GM23338 (cell line): Measurements from ENCODE around the gene TENM4. TPM values are rescaled to one million over a fixed set of nuclear protein-coding genes. Genes with fewer than 3 reads are reported as not detected.

Source experiments
- ATAC-seq: fragments of 200-7000 bp; cut with Tn5 transposase; 3 replicates; pipeline ENCODE4 v1.9.1; 2020
- DNase-seq: peaks from one replicate; pipeline ENCODE4 v3.0.0-alpha.2; 2015; ENCODE audit warnings: low spot score
- H2AFZ ChIP-seq: fragments of 200-600 bp; sonication (generic); 2 replicates; pipeline ENCODE4 v1.8.0; 2016; ENCODE audit warnings: antibody characterized with exemption, mild to moderate bottlenecking, moderate library complexity
- H3F3A ChIP-seq: fragments of 200-600 bp; sonication (generic); replicated peaks from 2 replicates; pipeline ENCODE4 v1.8.0; 2017; ENCODE audit warnings: antibody characterized with exemption, mixed run types, low read depth
- H3K27ac ChIP-seq: fragments of 200-600 bp; sonication (generic); 2 replicates; pipeline ENCODE4 v1.6.1; 2016; ENCODE audit warnings: low read depth
- H3K27me3 ChIP-seq: fragments of 200-600 bp; sonication (generic); 2 replicates; pipeline ENCODE4 v1.8.0; 2016; ENCODE audit warnings: mild to moderate bottlenecking, mixed run types, moderate library complexity; ENCODE audit not compliant: insufficient read depth
- H3K36me3 ChIP-seq: fragments of 200-600 bp; sonication (generic); 2 replicates; pipeline ENCODE4 v1.8.0; 2016; ENCODE audit warnings: mild to moderate bottlenecking; ENCODE audit not compliant: insufficient read depth
- H3K4me1 ChIP-seq: fragments of 200-600 bp; sonication (generic); 2 replicates; pipeline ENCODE4 v1.8.0; 2016; ENCODE audit warnings: mild to moderate bottlenecking, moderate library complexity; ENCODE audit not compliant: insufficient read depth
- H3K4me2 ChIP-seq: fragments of 200-600 bp; sonication (generic); 2 replicates; pipeline ENCODE4 v1.7.1; 2017; ENCODE audit warnings: mixed run types
- H3K4me3 ChIP-seq: fragments of 200-600 bp; sonication (generic); 2 replicates; pipeline ENCODE4 v1.6.1; 2016; ENCODE audit warnings: mixed run types
- H3K79me2 ChIP-seq: fragments of 200-600 bp; sonication (generic); replicated peaks from 2 replicates; pipeline ENCODE4 v1.8.0; 2017; ENCODE audit warnings: mild to moderate bottlenecking; ENCODE audit not compliant: insufficient read depth
- H3K9me2 ChIP-seq: fragments of 200-600 bp; sonication (generic); 2 replicates; pipeline ENCODE4 v1.8.0; 2017; ENCODE audit not compliant: insufficient read depth
- H4K20me1 ChIP-seq: fragments of 200-600 bp; sonication (generic); replicated peaks from 2 replicates; pipeline ENCODE4 v1.8.0; 2017; ENCODE audit warnings: mild to moderate bottlenecking; ENCODE audit not compliant: insufficient read depth
- H3K27ac Mint-ChIP-seq: 2 replicates; pipeline ENCODE4 v1.8.0; 2020; ENCODE audit warnings: inconsistent platforms, mild to moderate bottlenecking, moderate library complexity, mixed read lengths
- H3K27me3 Mint-ChIP-seq: 3 replicates; pipeline ENCODE4 v1.8.0; 2022; ENCODE audit warnings: low read depth, mild to moderate bottlenecking, moderate library complexity, mixed read lengths, inconsistent platforms; ENCODE audit not compliant: insufficient read depth, poor library complexity
- H3K36me3 Mint-ChIP-seq: 3 replicates; pipeline ENCODE4 v1.8.0; 2021; ENCODE audit warnings: low read depth, mild to moderate bottlenecking, inconsistent platforms, moderate library complexity, mixed read lengths
- H3K4me1 Mint-ChIP-seq: 3 replicates; pipeline ENCODE4 v1.8.0; 2020; ENCODE audit warnings: mild to moderate bottlenecking, inconsistent platforms, mixed read lengths
- H3K4me3 Mint-ChIP-seq: 3 replicates; pipeline ENCODE4 v1.8.0; 2021; ENCODE audit warnings: moderate library complexity, mild to moderate bottlenecking, inconsistent platforms, mixed read lengths
- H3K9me3 Mint-ChIP-seq: 3 replicates; pipeline ENCODE4 v1.8.0; 2020; ENCODE audit warnings: moderate library complexity, mild to moderate bottlenecking, inconsistent platforms, mixed read lengths
- CTCF ChIP-seq, 2 experiments: fragments of 200-600 bp in 1 of 2; sonication (generic) in 1 of 2; conservative IDR thresholded peaks; 2 replicates each; pipeline versions ENCODE4 v1.5.1 to v1.6.1; 2016 to 2017; ENCODE audit warnings: antibody characterized with exemption in 2 of 2, low read depth in 2 of 2, mild to moderate bottlenecking in 2 of 2, moderate library complexity in 1 of 2
- EZH2 ChIP-seq: fragments of 200-600 bp; sonication (generic); IDR thresholded peaks from one replicate; pipeline ENCODE4 v1.8.0; 2017; ENCODE audit warnings: antibody characterized with exemption, mild to moderate bottlenecking, low read depth; ENCODE audit not compliant: unreplicated experiment
- REST ChIP-seq: IDR thresholded peaks from one replicate; pipeline ENCODE4 v1.6.1; 2018; ENCODE audit warnings: antibody characterized with exemption; ENCODE audit not compliant: unreplicated experiment
- STAT1 ChIP-seq: IDR thresholded peaks from one replicate; pipeline ENCODE4 v1.6.1; 2016; ENCODE audit warnings: antibody characterized with exemption; ENCODE audit not compliant: unreplicated experiment
- ZNF114 ChIP-seq: fragments of 250-450 bp; sonication (Bioruptor Pico); IDR thresholded peaks from 2 replicates; pipeline ENCODE4 v1.5.0; 2020; ENCODE audit warnings: mild to moderate bottlenecking, moderate library complexity
- ZNF331 ChIP-seq: fragments of 250-450 bp; sonication (Bioruptor Pico); IDR thresholded peaks from 2 replicates; pipeline ENCODE4 v1.5.0; 2020; ENCODE audit warnings: low read depth, mild to moderate bottlenecking, moderate library complexity
- polyA plus RNA-seq: library from polyadenylated mRNA; unstranded; fragments of >200 nt; fragmentation: Nextera tagmentation; extraction: Ambion mirVana; gene quantifications from 2 replicates; pipeline ENCODE4 v1.2.1, GENCODE V29; 2016
- total RNA-seq: library from RNA; depleted of rRNA; stranded (reverse); fragments of >200 nt; shearing (Covaris generic); gene quantifications from 2 replicates; pipeline ENCODE4 v1.2.3, GENCODE V29; 2014

Gene TENM4
- total and polyA plus RNA-seq, 2 experiments from 2014 or later, result 7.3 TPM

GRCh38 chr11:79363256-79363655 lies 77.6 kb downstream of the TENM4 start:
- peaks cover 4% of the 10 kb centered on the region; the same call in 2 of the 3 replicates for H3K4me1 Mint-ChIP-seq
- Histone ChIP-seq H3K36me3 (no peaks in the 10 kb centered on the region), H3K9me2 (no peaks in the 10 kb centered on the region), H3K4me1 (no peaks in the 10 kb centered on the region), H3K4me3 (no peak overlapping the region), H3K27me3 (no peaks in the 10 kb centered on the region), H3K27ac (no peak overlapping the region), H3F3A (no peaks in the 10 kb centered on the region), H2AFZ (no peak overlapping the region), H3K79me2 (no peaks in the 10 kb centered on the region), H3K4me2 (no peak overlapping the region), H4K20me1 (no peaks in the 10 kb centered on the region)
- ATAC-seq (no peak), DNase-seq (no peak)
- TF ChIP-seq EZH2 (no peak), ZNF331 (CRISPR knock-in tag) (no peak), CTCF (conservative IDR thresholded peaks at IDR 0.05; ENCODE audit: low read depth in 2 of 2) (no peak), ZNF114 (CRISPR knock-in tag) (no peak)
- H3K36me3 Mint-ChIP-seq, result no peaks in the 10 kb centered on the region
- no peaks in the 10 kb centered on the region for H3K9me3 Mint-ChIP-seq
- H3K27me3 Mint-ChIP-seq, result no peaks in the 10 kb centered on the region
- no peak overlapping the region for H3K27ac Mint-ChIP-seq
- H3K4me3 Mint-ChIP-seq, result no peak overlapping the region

- Histone ChIP-seq H3K4me1 (no peaks in the 10 kb centered on the region), H2AFZ (no peak overlapping the region), H3K27me3 (no peaks in the 10 kb centered on the region), H3K4me2 (no peak overlapping the region), H3K36me3 (no peaks in the 10 kb centered on the region), H3F3A (no peaks in the 10 kb centered on the region), H4K20me1 (no peaks in the 10 kb centered on the region), H3K4me3 (no peak overlapping the region), H3K9me2 (no peaks in the 10 kb centered on the region), H3K79me2 (no peaks in the 10 kb centered on the region), H3K27ac (no peak overlapping the region)
- TF ChIP-seq REST (no peak), ZNF331 (CRISPR knock-in tag) (no peak), STAT1 (no peak)
- H3K27ac Mint-ChIP-seq, result no peak overlapping the region
- no peak overlapping the region for H3K4me3 Mint-ChIP-seq
- DNase-seq (no peak), ATAC-seq (no peak)
- no peaks in the 10 kb centered on the region for H3K27me3 Mint-ChIP-seq
- H3K36me3 Mint-ChIP-seq, result no peaks in the 10 kb centered on the region
- peaks cover 4% of the 10 kb centered on the region; the same call in 2 of the 3 replicates for H3K4me1 Mint-ChIP-seq
- H3K9me3 Mint-ChIP-seq, result no peaks in the 10 kb centered on the region
These were observed 78.0 kb downstream of the TENM4 start for GRCh38 chr11:79362821-79363220.
